ENCODE data around the gene STIM1. TPM values are rescaled to one million over a fixed set of nuclear protein-coding genes. Genes with fewer than 3 reads are reported as not detected.
"Not testable (repeated sequence)": the region's sequence is repeated elsewhere in the genome, so short reads cannot be mapped to it uniquely, and the experiment has no call there.

The STIM1 gene
- total RNA-seq, 1 donor from 2014 or later = 60.8 TPM

GRCh38 chr11:3859373-3859881 lies 4.0 kb downstream of the STIM1 start:
- no peak for TF ChIP-seq CTCF (IDR thresholded peaks at IDR 0.05; ENCODE audit: insufficient read depth, low read length, severe bottlenecking)
- Histone ChIP-seq H3K4me3 (ENCODE audit: low read depth, low read length) (no peak overlapping the region), H3K36me3 (ENCODE audit: control insufficient read depth, insufficient read depth, low read length) (no peaks in the 10 kb centered on the region), H3K27me3 (ENCODE audit: control insufficient read depth, insufficient read depth, low read length) (no peaks in the 10 kb centered on the region)
- no peak for DNase-seq (ENCODE audit: low read depth)
- FAIRE-seq = no peak

GRCh38 chr11:3860375-3860774 lies 4.9 kb downstream of the STIM1 start:
- H3K36me3 ChIP-seq (ENCODE audit: control insufficient read depth, insufficient read depth, low read length) = no peaks in the 10 kb centered on the region
- TF ChIP-seq CTCF (IDR thresholded peaks at IDR 0.05; ENCODE audit: insufficient read depth, low read length, severe bottlenecking) = no peak
- no peaks in the 10 kb centered on the region for H3K27me3 ChIP-seq (ENCODE audit: control insufficient read depth, insufficient read depth, low read length)
- FAIRE-seq (no peak), DNase-seq (ENCODE audit: low read depth) (no peak)
- no peak overlapping the region for H3K4me3 ChIP-seq (ENCODE audit: low read depth, low read length)

GRCh38 chr11:3860898-3861393 lies 5.5 kb downstream of the STIM1 start:
- H3K27me3 ChIP-seq (ENCODE audit: control insufficient read depth, insufficient read depth, low read length); H3K36me3 ChIP-seq (ENCODE audit: control insufficient read depth, insufficient read depth, low read length); FAIRE-seq; H3K4me3 ChIP-seq (ENCODE audit: low read depth, low read length); DNase-seq (ENCODE audit: low read depth): not testable (repeated sequence)

GRCh38 chr11:3861683-3862082 lies 6.2 kb downstream of the STIM1 start:
- Histone ChIP-seq H3K36me3 (ENCODE audit: control insufficient read depth, insufficient read depth, low read length) (no peaks in the 10 kb centered on the region), H3K4me3 (ENCODE audit: low read depth, low read length) (no peak overlapping the region), H3K27me3 (ENCODE audit: control insufficient read depth, insufficient read depth, low read length) (no peaks in the 10 kb centered on the region)
- FAIRE-seq (no peak), DNase-seq (ENCODE audit: low read depth) (no peak)
- no peak for TF ChIP-seq CTCF (IDR thresholded peaks at IDR 0.05; ENCODE audit: insufficient read depth, low read length, severe bottlenecking)

GRCh38 chr11:3865388-3866193 lies 10.1 kb downstream of the STIM1 start:
- Histone ChIP-seq H3K27me3 (ENCODE audit: control insufficient read depth, insufficient read depth, low read length) (no peaks in the 10 kb centered on the region), H3K36me3 (ENCODE audit: control insufficient read depth, insufficient read depth, low read length) (no peaks in the 10 kb centered on the region), H3K4me3 (ENCODE audit: low read depth, low read length) (no peak overlapping the region)
- no peak for TF ChIP-seq CTCF (IDR thresholded peaks at IDR 0.05; ENCODE audit: insufficient read depth, low read length, severe bottlenecking)
- FAIRE-seq (no peak), DNase-seq (ENCODE audit: low read depth) (peak; percentile 86)

- Histone ChIP-seq H3K4me3 (ENCODE audit: low read depth, low read length) (no peak overlapping the region), H3K27me3 (ENCODE audit: control insufficient read depth, insufficient read depth, low read length) (no peaks in the 10 kb centered on the region), H3K36me3 (ENCODE audit: control insufficient read depth, insufficient read depth, low read length) (no peaks in the 10 kb centered on the region)
- no peak for FAIRE-seq
- no peak for TF ChIP-seq CTCF (IDR thresholded peaks at IDR 0.05; ENCODE audit: insufficient read depth, low read length, severe bottlenecking)
- peak; percentile 34 for DNase-seq (ENCODE audit: low read depth)
These were observed 10.7 kb downstream of the STIM1 start for GRCh38 chr11:3866206-3866605.

Measured in bronchial epithelial cell (primary cell).